Endometrial microvascular endothelial cells (primary cell): ENCODE measurements around the gene DDX21. TPM values are rescaled to one million over a fixed set of nuclear protein-coding genes. Genes with fewer than 3 reads are reported as not detected.

Experiments used
- in situ Hi-C: cut with HindIII; loops from 2 replicates; pipeline ENCODE4 v1.10.0; 2017; ENCODE audit warnings: low sequenced_read_pairs, low pct_unique_long_range_greater_than_20kb; ENCODE audit errors: inconsistent ontology term
- total RNA-seq: library from RNA; depleted of rRNA; stranded (reverse); fragments of >200 nt; gene quantifications from one replicate; pipeline ENCODE4 v1.2.3, GENCODE V29; 2015; ENCODE audit errors: inconsistent ontology term

DDX21 gene
- total RNA-seq, 1 donor from 2014 or later: 135 TPM

GRCh38 chr10:68981074-68981473 is 25.1 kb downstream of the DDX21 start:
- in situ Hi-C loops: no loop called here

- in situ Hi-C loops: no loop called here
Observed at GRCh38 chr10:68982389-68982788, 26.4 kb downstream of the DDX21 start.

DNA sequence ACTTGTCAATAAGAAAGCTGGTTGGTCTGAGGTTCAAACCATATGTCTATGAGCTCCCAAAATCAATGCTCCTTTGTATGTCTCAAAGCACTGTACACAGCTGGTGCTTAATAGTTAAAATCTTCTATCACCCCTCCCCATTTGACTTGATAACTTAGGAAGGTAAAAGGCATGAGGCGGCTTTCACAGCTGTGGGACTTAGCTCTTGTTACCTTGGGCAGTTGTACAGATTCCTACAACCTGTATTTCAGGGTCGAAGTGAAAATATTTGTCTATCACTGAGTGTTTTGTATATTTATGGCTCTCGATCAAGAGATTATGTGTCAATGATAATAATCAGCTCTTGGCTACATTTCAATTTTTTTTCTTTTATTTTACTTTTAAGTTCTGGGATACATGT is 31.6 kb downstream of the DDX21 start:
- in situ Hi-C loops: no loop called here

- in situ Hi-C loops: no loop called here
Observed at GRCh38 chr10:68988530-68989316, 32.8 kb downstream of the DDX21 start, which contains the start of gene KIFBP. Gene KIFBP, plus strand, starts transcription at chr10:68988803. Its CDS starts 30 bp downstream, at chr10:68988833.

DNA sequence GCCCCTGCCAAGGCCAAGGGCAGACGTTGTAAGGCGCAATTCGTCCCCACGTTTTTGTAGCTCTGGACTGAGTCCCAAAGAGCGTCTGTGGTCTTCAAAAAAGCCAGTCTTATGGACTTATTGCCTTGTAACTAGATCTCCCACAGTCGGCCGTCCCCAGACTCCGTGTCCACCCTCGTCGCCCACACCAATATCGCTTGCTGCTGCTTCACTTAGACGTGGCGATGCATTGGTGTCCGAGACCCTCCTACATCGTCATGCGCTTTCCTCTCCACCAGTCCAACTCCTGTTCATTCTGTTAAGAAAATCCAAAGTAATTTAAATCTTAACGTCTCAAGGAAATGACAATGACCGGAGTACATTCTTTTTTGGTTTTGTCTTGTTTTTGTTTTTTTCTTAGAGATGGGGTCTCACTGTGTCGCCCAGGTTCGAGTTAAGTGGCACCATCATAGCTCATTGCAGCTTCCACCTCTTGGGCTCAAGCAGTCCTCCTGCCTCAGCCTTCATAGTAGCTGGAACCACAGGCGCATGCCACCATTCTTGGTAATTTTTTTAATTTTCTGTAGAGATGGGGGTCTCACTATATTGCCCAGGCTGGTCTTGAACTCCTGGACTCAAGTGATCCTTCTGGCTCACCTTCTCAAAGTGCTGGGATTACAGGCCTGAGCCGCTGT is 33.5 kb downstream of the DDX21 start:
- in situ Hi-C loops: no loop called here

DNA sequence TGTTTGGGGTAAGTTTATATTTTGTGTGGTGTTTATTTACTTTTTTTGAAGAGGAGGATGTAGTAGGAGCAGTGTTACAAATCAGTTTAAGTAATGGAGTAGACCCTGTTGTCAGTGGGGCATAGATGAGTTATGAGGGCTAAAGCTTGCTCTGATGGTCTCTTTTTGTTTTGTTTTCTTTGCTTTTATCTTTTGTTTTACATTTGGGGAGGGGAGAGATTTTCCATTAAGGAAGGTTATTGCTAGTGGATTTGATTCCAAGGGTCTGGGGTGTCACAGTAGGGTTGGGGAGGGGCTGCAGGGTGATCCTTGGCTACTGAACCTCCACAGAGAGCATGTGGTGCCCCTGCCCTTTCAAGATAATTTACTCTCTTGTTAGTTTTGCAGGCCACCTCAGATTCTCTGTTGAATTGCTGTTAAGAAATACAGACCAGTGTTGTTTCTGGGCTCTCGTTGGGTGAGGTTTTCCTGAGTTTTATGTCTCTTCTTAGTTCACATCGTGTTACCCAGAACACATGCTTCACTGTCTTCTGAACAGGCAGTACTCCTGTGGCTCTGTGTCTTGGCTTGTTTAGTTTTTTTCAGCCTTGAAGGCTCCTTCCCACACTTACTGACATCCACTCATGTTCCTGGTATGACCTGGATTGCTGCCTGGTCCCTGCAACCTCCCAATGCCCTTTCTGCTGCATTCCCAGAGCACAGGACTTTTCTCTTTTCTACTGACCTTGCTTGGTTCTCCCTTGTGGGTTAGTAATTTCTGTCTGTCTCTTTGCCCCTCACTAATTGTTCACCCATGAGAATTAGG is 36.9 kb downstream of the DDX21 start:
- in situ Hi-C loops: no loop called here

- in situ Hi-C loops: no loop called here
Observed at GRCh38 chr10:68997211-68997610, 41.2 kb downstream of the DDX21 start.

GRCh38 chr10:69004821-69005220 is 48.9 kb downstream of the DDX21 start:
- in situ Hi-C loops: no loop called here

- in situ Hi-C loops: no loop called here
Observed at GRCh38 chr10:69005704-69006485, 49.9 kb downstream of the DDX21 start.

DNA sequence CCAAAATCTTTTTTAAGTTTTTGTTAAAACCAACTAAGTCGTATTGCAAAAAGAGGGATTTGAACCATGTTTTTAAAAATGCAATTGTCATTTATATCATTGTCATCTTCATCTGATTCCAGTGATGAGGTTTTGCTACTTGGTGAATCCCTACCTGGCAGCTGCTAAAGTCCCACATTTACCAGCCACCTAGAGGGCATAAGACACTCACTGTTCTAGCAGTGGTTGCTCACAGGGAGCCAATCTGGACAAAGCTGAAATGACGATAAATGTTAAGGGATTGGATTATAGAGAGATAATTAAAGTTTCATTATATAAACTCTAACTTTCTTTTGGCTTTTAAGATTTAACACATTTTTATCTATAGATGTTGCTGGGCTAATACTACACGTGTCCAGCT is 51.3 kb downstream of the DDX21 start:
- in situ Hi-C loops: no loop called here

- in situ Hi-C loops: no loop called here
Observed at GRCh38 chr10:69009360-69009759, 53.4 kb downstream of the DDX21 start.

DNA sequence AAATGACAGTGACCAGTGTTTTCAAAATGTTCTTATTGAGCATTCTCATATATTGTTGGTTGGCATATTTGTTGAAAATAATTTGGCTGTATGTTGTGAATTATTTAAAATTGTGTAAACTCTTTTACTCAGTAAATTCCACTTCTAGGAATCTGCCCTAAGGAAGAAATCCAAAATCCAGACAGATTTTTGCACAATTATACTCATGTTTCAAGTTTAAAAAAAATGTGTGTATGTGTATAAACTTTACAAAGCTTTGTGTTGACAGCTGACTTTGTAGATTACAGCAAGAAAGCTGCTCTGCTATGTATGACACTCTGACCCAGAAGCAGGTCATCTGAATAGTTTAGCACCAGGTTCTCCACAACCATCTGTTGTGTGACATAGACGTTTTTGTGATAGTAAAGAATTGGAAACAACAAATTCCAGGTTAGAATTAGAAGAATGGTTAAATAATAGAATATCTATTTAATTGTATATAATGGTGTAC is 54.2 kb downstream of the DDX21 start:
- in situ Hi-C loops: loop anchor here (10.0 kb wide), 1 partner anchor 55 kb away; no protein-coding TSS in a partner anchor

DNA sequence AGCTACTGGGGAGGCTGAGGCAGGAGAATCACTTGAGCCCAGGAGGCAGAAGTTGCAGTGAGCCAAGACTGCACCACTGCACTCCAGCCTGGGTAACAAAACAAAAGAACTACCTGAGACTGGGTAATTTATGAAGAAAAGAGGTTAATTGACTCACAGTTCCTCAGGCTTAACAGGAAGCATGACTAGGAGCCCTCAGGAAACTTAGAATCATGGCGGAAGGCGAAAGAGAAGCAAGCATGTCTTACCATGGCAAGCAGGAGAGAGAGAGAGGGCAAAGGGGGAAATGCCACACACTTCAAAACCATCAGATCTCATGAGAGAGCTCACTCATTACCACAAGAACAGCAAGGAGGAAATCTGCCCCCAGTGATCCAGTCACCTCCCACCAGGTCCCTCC is 56.8 kb downstream of the DDX21 start:
- in situ Hi-C loops: loop anchor here (10.0 kb wide), 1 partner anchor 52 kb away; no protein-coding TSS in a partner anchor

DNA sequence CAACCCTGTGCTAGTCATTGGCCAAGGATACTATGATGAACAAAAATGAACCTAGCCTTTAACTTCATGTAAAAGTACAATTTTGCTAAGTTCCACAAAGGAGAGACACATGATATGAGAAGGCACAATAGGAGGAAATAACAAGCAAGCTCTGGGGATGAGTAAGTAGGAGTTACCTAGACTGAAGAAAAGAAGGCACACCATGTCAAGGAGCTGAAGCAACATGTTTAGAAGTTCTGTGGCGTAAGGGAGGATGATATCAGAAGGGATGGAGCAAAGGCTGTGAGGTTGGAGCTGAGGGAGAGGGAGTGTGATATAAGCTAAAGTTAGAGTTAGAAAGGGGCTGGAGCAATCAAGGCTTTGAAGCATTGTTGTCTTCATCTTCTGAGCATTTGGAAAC is 58.2 kb downstream of the DDX21 start:
- in situ Hi-C loops: loop anchor here (10.0 kb wide), 1 partner anchor 51 kb away; no protein-coding TSS in a partner anchor

DNA sequence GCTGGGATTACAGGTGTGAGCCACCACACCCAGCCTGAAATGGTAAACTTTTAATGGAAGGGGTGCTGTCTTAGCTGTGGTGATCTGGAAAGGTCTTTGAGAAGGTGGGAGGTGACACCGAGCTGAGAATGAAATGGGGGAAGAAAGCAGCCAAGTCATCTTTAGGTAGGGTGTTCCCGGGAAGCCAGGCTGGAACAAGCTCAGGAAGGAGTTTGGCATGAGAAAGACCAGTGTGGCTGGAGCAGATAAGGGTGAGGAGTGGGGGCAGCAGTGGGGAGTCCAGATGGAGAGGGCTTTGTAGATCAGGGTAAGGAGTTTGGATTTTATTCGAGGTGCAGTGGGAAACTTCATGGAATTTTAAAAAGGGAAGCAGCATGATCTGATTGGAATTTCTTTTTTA is 62.6 kb downstream of the DDX21 start:
- in situ Hi-C loops: loop anchor here (10.0 kb wide), 1 partner anchor 46 kb away; no protein-coding TSS in a partner anchor

GRCh38 chr10:69022611-69023010 is 66.6 kb downstream of the DDX21 start:
- in situ Hi-C loops: no loop called here

DNA sequence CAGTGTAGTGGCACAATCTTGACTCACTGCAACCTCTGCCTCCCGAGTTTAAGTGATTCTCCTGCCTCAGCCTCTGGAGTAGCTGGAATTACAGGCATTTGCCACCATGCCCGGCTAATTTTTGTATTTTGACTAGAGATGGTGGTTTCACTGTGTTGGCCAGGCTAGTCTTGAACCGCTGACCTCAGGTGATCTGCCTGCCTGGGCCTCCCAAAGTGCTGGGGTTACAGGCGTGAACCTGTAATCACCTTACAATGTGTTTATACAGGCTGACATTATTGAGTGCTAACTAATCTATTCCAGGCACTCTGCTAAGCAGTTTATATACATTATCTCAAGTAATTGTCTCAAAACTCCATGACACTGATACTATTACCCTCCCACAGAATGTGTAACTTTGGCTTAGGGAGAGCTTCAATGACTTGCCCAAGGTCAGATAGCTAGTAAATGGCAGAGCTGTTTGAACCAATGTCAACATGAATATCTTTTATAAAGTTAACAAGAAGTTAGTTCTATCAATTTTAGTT is 69.5 kb downstream of the DDX21 start:
- in situ Hi-C loops: no loop called here

GRCh38 chr10:69033256-69033655 is 77.3 kb downstream of the DDX21 start:
- in situ Hi-C loops: no loop called here
